Mucosa of descending colon (tissue), 3 donors: ENCODE data around the gene DKK3. TPM values are rescaled to one million over a fixed set of nuclear protein-coding genes. Genes with fewer than 3 reads are reported as not detected.

Experiments used
- ATAC-seq: fragments of 200-7000 bp; cut with Tn5 transposase; one replicate; pipeline ENCODE4 v1.9.1; 2020; ENCODE audit warnings: mild to moderate bottlenecking, moderate library complexity
- DNase-seq, 3 donors: peaks; one replicate each; pipeline ENCODE4 v3.0.0-alpha.2; 2020
- H3K36me3 ChIP-seq: fragments of 200-600 bp; one replicate; pipeline ENCODE4 v1.8.0; 2021; ENCODE audit warnings: low read depth, mild to moderate bottlenecking
- H3K4me1 ChIP-seq: fragments of 200-600 bp; one replicate; pipeline ENCODE4 v1.8.0; 2021; ENCODE audit warnings: low read depth, mild to moderate bottlenecking
- H3K4me3 ChIP-seq: fragments of 200-600 bp; one replicate; pipeline ENCODE4 v1.8.0; 2021; ENCODE audit warnings: mild to moderate bottlenecking
- H3K9me3 ChIP-seq: fragments of 200-600 bp; one replicate; pipeline ENCODE4 v1.8.0; 2021; ENCODE audit warnings: mild to moderate bottlenecking
- CTCF ChIP-seq: fragments of 200-600 bp; IDR thresholded peaks from one replicate; pipeline ENCODE4 v1.8.0; 2022; ENCODE audit warnings: antibody characterized with exemption, mild to moderate bottlenecking
- intact Hi-C, 2 donors: fragments of 100-400 bp; cut with DNase I in 1 of 2; cut with micrococcal nuclease in 1 of 2; formaldehyde crosslinking; loops; one replicate each; pipeline versions ENCODE4 v1.11.0 to v1.11.1; 2022; cut with DNase I, micrococcal nuclease
- total RNA-seq, 3 donors: library from RNA; stranded (reverse); fragmentation: NEBNext Ultra II Directional in 2 of 3; extraction: Animal tissue kit (Norgen Biotek cat#: 25700) in 2 of 3; gene quantifications; one replicate each; pipeline versions ENCODE4 v1.2.1 to v1.2.4, GENCODE V29; 2021 to 2023
- donor health status: DM: no; HTN: no; CAD: no; lungs with moderate emphysema.
- donor health status: DM: no; HTN: no; CAD: no.
- donor health status: DM: no; HTN: yes; CAD: no.

DKK3 gene
- total RNA-seq, 3 donors from 2014 or later: 9.1 to 52.9 (median 18.9) TPM

- no peak for ATAC-seq
- Histone ChIP-seq H3K9me3 (no peaks in the 10 kb centered on the region), H3K36me3 (no peaks in the 10 kb centered on the region), H3K4me3 (no peak overlapping the region), H3K4me1 (no peaks in the 10 kb centered on the region)
- intact Hi-C loops: loop anchor here in 1 of 2 donors (10.0 kb wide), 1 partner anchor 115 kb away; no protein-coding TSS in a partner anchor
- no peak for DNase-seq
- TF ChIP-seq CTCF: no peak
Measured at GRCh38 chr11:11929920-11930319, 78.5 kb downstream of the DKK3 start.

GRCh38 chr11:11923828-11924227, 84.6 kb downstream of the DKK3 start:
- no peaks in the 10 kb centered on the region for H3K36me3 ChIP-seq
- ATAC-seq (no peak), DNase-seq (no peak)
- intact Hi-C loops: no loop called here
- no peak overlapping the region for H3K4me3 ChIP-seq
- no peak for TF ChIP-seq CTCF
- H3K4me1 ChIP-seq: no peaks in the 10 kb centered on the region
- H3K9me3 ChIP-seq: no peaks in the 10 kb centered on the region

DNA sequence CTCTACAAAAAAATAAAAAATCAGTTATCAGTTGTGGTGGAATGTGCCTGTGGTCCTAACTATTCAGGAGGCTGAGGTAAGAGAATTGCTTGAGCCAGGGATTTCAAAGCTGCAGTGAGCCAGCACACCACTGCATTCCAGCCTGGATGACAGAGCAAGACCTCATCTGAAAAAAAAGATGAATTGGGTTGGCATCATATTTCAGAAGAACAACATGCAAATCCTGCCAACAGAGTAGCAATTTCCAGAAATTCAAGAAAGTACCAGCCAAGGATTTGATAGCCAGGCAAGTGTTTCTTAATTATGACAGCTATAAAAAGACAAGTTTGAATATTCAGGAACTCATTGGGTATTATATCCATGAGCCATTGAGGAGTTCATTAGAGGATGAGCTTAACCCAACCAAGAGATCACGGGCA, 91.4 kb downstream of the DKK3 start:
- Histone ChIP-seq H3K4me1 (no peaks in the 10 kb centered on the region), H3K9me3 (no peaks in the 10 kb centered on the region), H3K4me3 (no peak overlapping the region), H3K36me3 (no peaks in the 10 kb centered on the region)
- intact Hi-C loops: no loop called here
- DNase-seq: no peak
- TF ChIP-seq CTCF: no peak
- ATAC-seq: no peak

- no peaks in the 10 kb centered on the region for H3K4me1 ChIP-seq
- H3K4me3 ChIP-seq: no peak overlapping the region
- ATAC-seq: no peak
- intact Hi-C loops: no loop called here
- no peak for DNase-seq
- H3K36me3 ChIP-seq: no peaks in the 10 kb centered on the region
- no peak for TF ChIP-seq CTCF
- no peaks in the 10 kb centered on the region for H3K9me3 ChIP-seq
Measured at GRCh38 chr11:11915625-11916024, 92.8 kb downstream of the DKK3 start.

GRCh38 chr11:11913395-11913794, 95.0 kb downstream of the DKK3 start:
- TF ChIP-seq CTCF: no peak
- intact Hi-C loops: no loop called here

More at GRCh38 chr11:11913395-11913794, 95.0 kb downstream of the DKK3 start:
- no peaks in the 10 kb centered on the region for H3K36me3 ChIP-seq
- DNase-seq: no peak
- H3K9me3 ChIP-seq: no peaks in the 10 kb centered on the region
- no peak for ATAC-seq
- H3K4me1 ChIP-seq: no peaks in the 10 kb centered on the region
- H3K4me3 ChIP-seq: no peak overlapping the region

Other genes with a start within 250 kb of the DKK3 start
- gene USP47, start 166.7 kb downstream of the DKK3 start, total RNA-seq: 10 to 100 TPM; 36.1 to 59.3 (median 39.1) TPM
- gene MICAL2, start 102.0 kb upstream of the DKK3 start, total RNA-seq: 100 to 1,000 TPM; 263 to 384 (median 312) TPM